ENCODE results near the gene LCN1.

LCN1 gene

GRCh38 chr9:135561391-135562234, 40.4 kb downstream of the LCN1 start, which contains the start of gene PAEP:
Gene PAEP, plus strand, starts transcription at chr9:135561756.
- no peaks in the 10 kb centered on the region for H3K4me1 ChIP-seq (ENCODE audit: control insufficient read depth, low read length)
- H3K9me2 ChIP-seq (replicated peaks; ENCODE audit: control insufficient read depth, low read length) = no peaks in the 10 kb centered on the region
- no peaks in the 10 kb centered on the region for H3K9me3 ChIP-seq (ENCODE audit: control insufficient read depth, insufficient read depth, low read length)
- no peak within 1 kb of the TSS for H3K27ac ChIP-seq (ENCODE audit: low read depth, low read length)
- H3K36me3 ChIP-seq (ENCODE audit: control insufficient read depth, low read length) = no peaks in the 10 kb centered on the region
- H3K4me2 ChIP-seq (ENCODE audit: low read length) = no peak within 1 kb of the TSS
- H3F3A ChIP-seq (ENCODE audit: control insufficient read depth, insufficient read depth) = no peaks in the 10 kb centered on the region
- no peak for TF ChIP-seq CTCF (IDR thresholded peaks at IDR 0.05; ENCODE audit: low read depth, low read length, poor library complexity, severe bottlenecking)
- no peak for TF ChIP-seq EZH2phosphoT487 (IDR thresholded peaks at IDR 0.05; ENCODE audit: borderline replicate concordance, low read length)
- no peaks in the 10 kb centered on the region for H4K20me1 ChIP-seq (ENCODE audit: control insufficient read depth, insufficient read depth, low read depth, low read length)
- H3K79me2 ChIP-seq (ENCODE audit: control insufficient read depth, low read length) = no peaks in the 10 kb centered on the region
- no peaks in the 10 kb centered on the region for H3K27me3 ChIP-seq (ENCODE audit: control insufficient read depth, low read length)
- H3K4me3 ChIP-seq (ENCODE audit: low read length) = no peak within 1 kb of the TSS

DNA sequence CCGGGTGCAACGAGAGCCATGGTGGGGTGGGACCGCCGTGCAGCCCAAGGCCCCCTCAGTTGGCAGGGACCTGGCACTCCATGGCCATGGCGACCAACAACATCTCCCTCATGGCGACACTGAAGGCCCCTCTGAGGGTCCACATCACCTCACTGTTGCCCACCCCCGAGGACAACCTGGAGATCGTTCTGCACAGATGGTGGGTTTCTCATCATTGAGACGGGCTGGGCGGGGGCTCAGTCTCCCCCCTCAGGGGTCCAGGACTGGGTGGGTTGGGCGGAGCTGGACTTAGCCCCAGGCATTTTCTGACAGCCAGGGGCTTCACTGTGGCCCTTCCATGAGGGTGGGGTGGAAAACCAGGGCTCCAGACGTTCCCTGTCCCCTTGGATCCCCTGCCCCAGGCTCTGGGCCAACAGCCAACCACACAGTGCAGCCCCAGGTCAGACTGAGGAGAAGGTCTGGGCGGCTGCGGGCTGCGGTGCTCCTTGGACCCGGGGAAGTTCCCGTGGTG, 41.0 kb downstream of the LCN1 start:
- TF ChIP-seq EZH2phosphoT487 (IDR thresholded peaks at IDR 0.05; ENCODE audit: borderline replicate concordance, low read length) (no peak), CTCF (IDR thresholded peaks at IDR 0.05; ENCODE audit: low read depth, low read length, poor library complexity, severe bottlenecking) (no peak)
- H3K27ac ChIP-seq (ENCODE audit: low read depth, low read length) = no peak overlapping the region
- H3K4me3 ChIP-seq (ENCODE audit: low read length) = no peak overlapping the region
- no peaks in the 10 kb centered on the region for H3K9me3 ChIP-seq (ENCODE audit: control insufficient read depth, insufficient read depth, low read length)
- H3K4me2 ChIP-seq (ENCODE audit: low read length) = no peak overlapping the region
- H3K79me2 ChIP-seq (ENCODE audit: control insufficient read depth, low read length) = no peaks in the 10 kb centered on the region
- no peaks in the 10 kb centered on the region for H4K20me1 ChIP-seq (ENCODE audit: control insufficient read depth, insufficient read depth, low read depth, low read length)
- no peaks in the 10 kb centered on the region for H3K4me1 ChIP-seq (ENCODE audit: control insufficient read depth, low read length)
- no peaks in the 10 kb centered on the region for H3K36me3 ChIP-seq (ENCODE audit: control insufficient read depth, low read length)
- H3F3A ChIP-seq (ENCODE audit: control insufficient read depth, insufficient read depth) = no peaks in the 10 kb centered on the region
- no peaks in the 10 kb centered on the region for H3K9me2 ChIP-seq (replicated peaks; ENCODE audit: control insufficient read depth, low read length)
- H3K27me3 ChIP-seq (ENCODE audit: control insufficient read depth, low read length) = no peaks in the 10 kb centered on the region

DNA sequence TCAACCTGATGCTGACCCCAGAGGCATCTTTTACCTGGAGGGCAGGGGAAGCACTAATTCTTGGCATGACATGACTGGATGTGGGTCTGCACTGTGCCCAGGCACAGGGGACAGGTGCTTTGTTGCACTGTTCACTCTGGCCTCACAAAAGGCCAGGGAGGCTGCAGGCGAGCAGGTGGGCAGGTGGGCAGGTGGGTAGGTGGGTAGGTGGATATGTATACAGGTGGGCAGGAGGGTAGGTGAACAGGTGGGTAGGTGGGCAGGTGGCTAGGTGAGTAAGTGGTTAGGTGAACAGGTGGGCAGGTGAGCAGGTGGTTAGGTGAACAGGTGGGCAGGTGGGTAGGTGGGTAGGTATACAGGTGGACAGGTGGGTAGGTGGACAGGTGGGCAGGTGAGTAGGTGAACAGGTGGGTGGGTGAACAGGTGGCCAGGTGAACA, 41.8 kb downstream of the LCN1 start:
- no peaks in the 10 kb centered on the region for H3K27me3 ChIP-seq (ENCODE audit: control insufficient read depth, low read length)
- H3F3A ChIP-seq (ENCODE audit: control insufficient read depth, insufficient read depth) = no peaks in the 10 kb centered on the region
- H3K4me1 ChIP-seq (ENCODE audit: control insufficient read depth, low read length) = no peaks in the 10 kb centered on the region
- no peak overlapping the region for H3K4me2 ChIP-seq (ENCODE audit: low read length)
- no peaks in the 10 kb centered on the region for H3K9me3 ChIP-seq (ENCODE audit: control insufficient read depth, insufficient read depth, low read length)
- no peaks in the 10 kb centered on the region for H3K9me2 ChIP-seq (replicated peaks; ENCODE audit: control insufficient read depth, low read length)
- no peak overlapping the region for H3K27ac ChIP-seq (ENCODE audit: low read depth, low read length)
- no peak overlapping the region for H3K4me3 ChIP-seq (ENCODE audit: low read length)
- no peaks in the 10 kb centered on the region for H3K36me3 ChIP-seq (ENCODE audit: control insufficient read depth, low read length)
- TF ChIP-seq EZH2phosphoT487 (IDR thresholded peaks at IDR 0.05; ENCODE audit: borderline replicate concordance, low read length) = no peak
- TF ChIP-seq CTCF (IDR thresholded peaks at IDR 0.05; ENCODE audit: low read depth, low read length, poor library complexity, severe bottlenecking) = no peak
- no peaks in the 10 kb centered on the region for H3K79me2 ChIP-seq (ENCODE audit: control insufficient read depth, low read length)
- H4K20me1 ChIP-seq (ENCODE audit: control insufficient read depth, insufficient read depth, low read depth, low read length) = no peaks in the 10 kb centered on the region

All from DOHH2 (cell line).